Stimulated activated CD8-positive, alpha-beta memory T cell treated with anti-CD3 and anti-CD28 coated beads, Interleukin-12 subunit alpha, Interleukin-12 subunit beta, amount 100 ng/mL, for 1 hour (primary cell): ENCODE measurements around the gene FBXO21.
"Not testable (repeated sequence)": the region's sequence is repeated elsewhere in the genome, so short reads cannot be mapped to it uniquely, and the experiment has no call there.

Experiments used
- DNase-seq: peaks from one replicate; pipeline ENCODE4 v3.0.0-alpha.2; 2020; ENCODE audit warnings: low read depth

The FBXO21 gene

DNA sequence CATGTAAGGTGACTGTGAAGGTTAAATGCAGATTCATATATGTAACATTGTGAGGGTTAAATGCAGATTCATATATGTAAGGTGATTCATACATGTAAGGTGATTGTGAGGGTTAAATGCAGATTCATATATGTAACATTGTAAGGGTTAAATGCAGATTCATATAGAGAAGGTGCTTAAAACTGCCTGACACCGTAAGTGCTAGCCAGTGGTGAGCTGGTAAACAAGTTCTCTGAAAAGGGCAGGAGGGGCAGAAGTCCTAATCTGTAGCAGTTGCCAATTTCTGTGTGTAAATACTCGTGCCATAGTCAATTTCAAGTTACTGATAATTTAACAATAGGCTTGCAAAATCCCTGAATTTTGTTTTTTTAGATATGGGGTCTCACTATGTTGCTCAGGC is 86.3 kb downstream of the FBXO21 start:
- not testable (repeated sequence) for DNase-seq

DNA sequence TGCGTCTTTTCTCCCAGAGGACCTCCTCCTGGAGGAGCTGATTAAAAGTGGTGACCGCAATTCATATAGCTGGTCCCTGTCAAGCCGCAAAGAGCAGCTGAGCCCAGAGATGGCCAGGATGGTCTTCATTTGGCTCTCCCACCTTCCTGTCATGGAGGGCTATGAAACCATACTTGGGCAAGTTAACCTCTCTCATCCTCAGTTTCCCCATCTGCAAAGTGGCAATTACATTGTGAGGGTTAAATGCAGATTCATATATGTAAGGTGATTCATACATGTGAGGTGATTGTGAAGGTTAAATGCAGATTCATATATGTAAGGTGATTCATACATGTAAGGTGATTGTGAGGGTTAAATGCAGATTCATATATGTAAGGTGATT is 87.5 kb downstream of the FBXO21 start:
- DNase-seq = no peak

DNA sequence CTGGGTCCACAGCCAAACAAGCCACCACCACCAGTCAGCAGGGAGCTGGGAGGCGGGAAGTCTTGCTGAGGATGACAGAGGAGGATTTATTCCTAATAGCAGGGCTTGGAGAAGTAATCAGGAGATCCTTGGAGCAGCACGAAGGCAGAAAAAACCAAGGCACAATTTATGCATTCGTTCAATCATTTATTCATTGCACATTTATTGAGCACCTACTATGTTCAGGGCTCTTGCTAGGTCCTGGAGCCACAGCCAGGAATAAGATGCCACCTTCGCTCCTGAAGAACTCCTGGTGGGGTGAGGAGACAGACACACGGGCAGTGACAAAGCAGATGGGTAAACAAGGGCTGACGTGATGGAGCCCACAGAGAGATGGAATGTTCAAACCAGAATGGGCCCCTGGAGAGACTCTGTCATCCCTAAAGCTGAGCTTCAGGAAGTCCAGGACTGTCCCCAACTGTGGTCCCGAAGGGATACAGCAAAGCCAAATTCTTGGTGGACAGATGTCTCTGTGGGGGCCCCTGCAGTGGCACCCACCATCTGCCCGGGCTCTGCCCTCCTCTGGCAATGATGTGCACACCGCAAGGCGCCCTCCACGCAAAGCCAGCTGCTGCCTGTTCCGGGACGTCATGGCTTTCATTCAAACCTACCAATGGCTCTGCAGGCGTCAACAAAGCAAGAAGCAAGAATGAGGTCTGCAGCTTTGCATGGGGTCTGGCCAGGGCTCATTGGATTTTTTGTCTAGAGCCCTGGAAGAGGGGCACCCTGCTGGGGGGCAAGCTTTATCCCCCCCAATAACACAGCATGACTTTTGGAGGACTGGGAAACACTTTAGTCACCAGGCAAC is 88.1 kb downstream of the FBXO21 start:
- no peak for DNase-seq

DNA sequence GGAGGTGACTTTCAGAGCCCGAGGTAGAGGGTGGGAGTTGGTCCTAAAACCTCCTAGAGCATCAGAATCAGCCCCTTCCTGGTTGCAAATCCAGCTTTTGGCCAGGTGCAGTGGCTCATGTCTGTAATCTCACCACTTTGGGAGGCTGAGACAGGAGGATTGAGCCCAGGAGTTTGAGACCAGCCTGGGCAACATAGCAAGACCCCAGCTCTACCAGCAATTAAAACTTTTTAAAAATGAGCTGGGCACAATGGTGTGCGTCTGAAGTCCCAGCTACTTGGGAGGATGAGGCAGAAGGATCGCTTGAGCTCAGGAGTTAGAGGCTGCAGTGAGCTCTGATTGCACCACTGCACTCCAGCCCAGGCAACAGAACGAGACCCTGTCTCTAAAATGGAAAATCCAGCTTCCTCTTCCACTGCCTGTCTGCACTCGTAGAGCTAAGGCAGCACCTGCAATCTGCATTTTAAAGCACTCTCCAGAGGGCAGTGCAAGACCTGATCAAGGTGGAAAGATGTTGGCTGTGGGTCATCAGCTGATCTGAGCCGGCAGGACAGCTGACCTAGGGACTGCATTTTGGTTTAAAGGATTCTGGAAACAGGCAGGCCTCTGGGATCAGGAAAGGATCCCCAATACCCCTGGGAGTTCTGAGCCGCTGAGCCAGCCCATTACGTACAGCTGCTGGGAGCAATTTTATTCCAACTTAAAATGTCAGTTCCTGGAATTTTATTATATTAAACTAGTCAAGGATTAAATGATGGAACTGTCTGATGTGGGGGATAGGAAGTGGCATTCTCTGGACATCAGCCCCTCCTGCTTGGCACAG is 89.2 kb downstream of the FBXO21 start:
- no peak for DNase-seq

DNA sequence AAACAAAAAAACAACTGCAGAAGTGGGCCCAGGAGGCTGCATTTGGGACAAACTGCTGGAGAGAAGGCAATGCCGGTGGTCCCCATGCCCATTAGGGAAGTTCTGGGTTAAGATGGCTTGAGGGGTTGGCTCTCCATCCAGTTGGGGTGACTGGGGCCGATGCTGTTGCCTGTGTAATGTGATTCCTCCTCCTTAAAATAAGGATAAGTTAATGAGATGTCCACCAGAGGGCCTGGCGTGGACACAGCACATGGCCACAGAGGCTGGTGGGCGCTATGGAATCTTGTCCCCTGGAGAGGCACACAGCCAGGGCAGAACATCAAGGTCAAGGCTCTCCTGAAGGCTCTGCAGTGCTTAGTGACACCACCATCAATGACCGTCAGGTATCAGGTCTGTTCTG is 90.0 kb downstream of the FBXO21 start:
- DNase-seq = no peak

DNA sequence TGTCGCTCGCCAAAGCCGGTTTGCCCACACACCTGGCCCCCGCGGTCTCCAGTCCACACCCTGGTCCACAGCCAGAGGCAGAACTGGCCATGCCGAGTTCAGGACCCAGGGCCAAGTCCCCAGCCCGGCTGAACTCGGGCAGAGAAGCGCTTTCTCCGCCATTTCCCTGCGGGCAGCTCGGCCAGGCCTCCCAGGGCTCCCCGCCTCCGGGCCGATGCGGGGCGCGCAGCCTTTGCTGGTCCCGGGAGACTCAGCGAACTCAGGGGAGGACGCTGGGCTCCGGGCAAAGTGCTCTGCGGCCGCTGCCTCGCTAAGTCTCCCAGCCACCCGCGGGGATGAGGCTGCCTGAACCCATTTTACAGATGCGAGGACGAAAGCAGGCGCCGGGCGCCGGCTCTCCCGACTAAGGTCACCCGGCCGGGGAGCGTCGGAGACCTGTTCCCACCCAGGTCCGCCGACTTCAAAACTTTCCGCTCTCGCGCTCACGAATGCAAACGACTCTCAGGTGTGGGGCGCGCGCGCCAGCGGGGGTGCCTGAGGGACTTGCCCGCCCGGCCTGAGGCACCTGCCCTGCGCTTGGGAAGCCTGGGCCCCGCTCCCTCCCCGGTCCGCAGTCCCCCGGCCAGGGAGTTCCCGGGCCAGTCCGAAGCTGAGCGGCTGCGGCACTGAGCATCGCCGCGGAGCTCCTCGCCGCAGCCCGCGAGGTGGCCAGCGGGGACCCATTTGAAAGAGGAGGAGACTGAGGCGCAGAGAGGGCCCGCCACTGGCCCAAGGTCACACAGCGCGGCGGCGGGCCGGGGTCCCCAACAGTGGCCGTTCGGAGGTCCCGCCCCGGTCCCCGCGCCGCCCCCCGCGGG is 91.7 kb downstream of the FBXO21 start:
- DNase-seq = no peak

DNA sequence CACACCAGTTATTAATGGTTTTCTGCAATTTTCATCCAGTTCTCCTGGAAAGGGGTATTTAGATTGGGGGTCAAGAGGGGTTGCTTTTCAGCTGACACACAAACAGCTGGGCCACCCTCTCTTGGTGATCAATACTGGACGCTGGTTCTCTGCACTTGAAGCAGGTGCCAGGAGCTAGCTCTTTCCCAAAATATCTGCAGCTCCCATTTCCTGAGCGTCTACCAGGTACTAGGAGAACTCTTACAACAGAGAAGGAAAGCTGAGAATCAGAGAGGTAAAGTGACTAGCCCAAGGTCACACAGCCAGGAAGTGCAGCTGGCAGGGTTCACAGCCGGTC is 92.3 kb downstream of the FBXO21 start:
- DNase-seq = no peak

DNA sequence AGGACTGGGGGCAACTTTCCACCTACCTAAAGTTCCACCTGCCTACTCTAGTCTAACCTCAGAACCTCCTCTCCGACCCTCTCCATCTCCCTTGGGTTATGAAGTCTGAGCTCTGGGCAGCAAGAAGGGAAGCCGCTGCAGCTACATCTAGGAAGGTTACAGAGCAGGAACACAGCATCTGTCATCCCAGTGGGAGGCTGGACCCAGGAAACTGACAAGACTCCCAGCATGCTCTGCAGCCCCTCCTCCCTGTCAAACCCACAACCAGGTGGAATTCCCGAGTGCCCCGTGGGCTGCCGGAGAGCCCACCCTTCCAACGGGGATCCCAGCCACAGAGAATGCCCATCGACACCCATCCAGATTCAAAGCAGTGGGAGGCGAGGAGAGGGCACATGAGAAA is 93.1 kb downstream of the FBXO21 start:
- DNase-seq = no peak

DNA sequence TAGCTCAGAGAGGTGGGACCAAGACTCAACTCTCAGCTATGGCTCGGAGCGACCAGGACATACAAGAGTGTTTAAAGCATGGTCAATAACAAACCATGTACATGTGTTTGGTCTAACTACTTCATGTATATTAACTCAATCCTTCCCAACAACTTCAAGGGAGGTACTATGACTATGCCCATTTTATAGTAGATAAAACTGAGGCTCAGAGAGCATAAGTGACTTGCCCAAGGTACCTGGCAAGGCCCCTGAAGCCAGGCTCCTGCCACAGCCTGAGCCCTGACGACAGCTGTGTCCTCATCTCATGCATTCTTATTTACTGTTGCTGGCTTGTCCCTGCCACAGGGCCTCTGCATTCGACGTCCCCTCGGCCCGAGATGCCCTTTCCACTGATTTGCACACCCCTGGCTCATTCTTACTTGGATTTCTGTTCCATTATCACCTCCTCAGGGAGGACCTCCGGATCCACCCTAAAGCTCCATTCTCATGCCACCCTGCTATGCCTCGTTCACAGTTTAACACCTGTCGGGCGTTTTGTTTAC is 93.7 kb downstream of the FBXO21 start:
- no peak for DNase-seq

DNA sequence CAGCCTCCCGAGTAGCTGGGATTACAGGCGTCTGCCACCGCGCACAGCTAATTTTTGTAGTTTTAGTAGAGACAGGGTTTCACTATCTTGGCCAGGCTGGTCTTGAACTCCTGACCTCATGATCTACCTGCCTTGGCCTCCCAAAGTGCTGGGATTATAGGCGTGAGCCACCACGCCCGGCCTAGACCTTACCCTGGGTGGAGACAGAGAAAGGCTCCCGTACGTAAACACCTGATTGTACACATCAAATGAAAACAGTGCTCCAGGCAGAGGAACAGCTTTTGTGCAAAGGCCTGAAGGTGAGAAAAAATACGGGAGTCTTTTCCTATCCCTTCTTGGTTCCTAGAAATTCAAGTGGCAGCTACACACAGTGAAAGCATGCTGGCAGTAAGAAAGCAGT is 95.1 kb downstream of the FBXO21 start:
- DNase-seq = not testable (repeated sequence)

DNA sequence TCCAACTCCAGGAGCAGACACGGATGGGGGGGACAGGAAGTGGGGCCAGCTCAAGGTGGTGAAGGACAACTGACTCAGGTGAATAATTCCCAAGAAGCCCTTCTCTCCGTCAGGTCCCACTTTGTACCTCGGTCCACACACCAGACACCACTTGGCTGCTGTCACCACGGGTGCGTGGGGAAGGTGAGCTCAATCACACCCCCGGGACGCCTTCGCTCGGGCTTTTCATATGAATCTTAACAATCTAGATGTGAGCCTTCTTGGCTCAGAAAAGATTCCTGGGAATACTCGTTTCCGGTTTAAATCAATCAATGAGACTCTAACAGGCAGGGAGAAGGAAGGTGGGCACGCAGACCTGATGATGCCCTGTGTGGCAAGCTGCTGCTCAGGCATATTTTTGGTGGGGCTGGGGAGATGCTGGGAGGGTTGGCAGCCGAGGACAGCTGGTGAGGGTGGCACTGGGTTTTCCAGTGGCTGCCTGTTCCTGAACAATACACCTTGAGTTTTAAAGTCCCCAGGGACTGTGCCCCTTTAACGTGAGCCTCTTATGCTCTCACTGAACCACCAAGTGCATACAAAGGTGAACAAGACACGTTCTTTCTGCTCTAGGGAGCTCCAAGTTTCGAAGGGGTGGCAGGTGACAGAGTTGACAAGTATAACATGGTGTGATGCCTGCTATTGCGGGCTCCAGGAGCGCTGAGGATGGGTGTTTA is 96.2 kb downstream of the FBXO21 start:
- DNase-seq = no peak

DNA sequence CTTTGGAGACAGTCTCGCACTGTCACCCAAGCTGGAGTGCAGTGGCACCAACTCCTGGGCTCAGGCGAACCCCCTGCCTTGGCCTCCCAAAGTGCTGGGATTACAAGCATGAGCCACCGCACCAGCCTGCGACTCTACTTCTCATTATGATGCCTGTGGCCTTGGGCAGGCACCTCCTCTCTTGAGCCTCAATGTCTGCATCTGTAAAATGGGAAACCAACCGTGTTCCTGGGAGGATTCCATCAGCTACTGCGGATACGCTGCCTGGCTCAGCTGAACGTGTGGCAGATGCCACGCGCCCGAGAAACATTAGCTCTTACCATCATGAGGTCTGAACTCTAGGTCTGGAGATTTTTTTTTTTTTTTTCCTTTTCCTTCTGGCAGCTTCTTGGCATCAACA is 96.8 kb downstream of the FBXO21 start:
- DNase-seq = no peak

DNA sequence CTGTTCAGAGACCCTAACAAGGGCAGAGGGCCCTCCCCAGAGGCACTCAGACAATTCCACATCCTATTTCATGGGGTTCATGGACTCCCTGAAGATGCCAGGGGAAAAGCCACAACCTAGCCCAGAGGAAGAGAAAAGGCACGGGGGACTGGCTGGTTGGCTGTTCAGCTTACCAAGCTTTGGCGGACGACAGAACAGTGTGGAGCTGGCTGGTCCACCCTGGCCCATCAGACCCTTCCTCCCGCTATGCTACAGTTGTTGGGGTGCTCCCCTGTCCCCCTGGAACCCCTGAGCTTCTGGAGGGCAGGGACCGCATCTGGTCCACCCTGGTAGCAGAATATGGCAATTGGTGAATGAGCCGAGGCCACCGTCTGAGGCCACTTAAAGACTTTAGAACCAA is 97.4 kb downstream of the FBXO21 start:
- no peak for DNase-seq

DNA sequence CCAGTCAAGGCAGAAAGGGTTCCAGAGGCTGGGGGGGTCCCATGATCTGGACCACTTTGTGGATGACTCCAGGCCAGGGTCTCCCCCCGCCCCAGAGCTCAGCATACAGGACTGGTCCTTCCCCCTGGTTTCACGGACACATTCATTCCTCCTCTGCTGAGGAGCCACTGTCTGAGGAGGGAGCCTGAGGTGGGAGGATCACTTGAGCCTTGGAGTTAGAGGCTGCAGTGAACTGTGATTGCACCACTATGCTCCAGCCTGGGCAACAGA is 97.8 kb downstream of the FBXO21 start:
- no peak for DNase-seq
